ENCODE data around the gene NUAK1.

Gene NUAK1

GRCh38 chr12:106051853-106052531, 86.8 kb downstream of the NUAK1 start:
- FAIRE-seq, result no peak

- FAIRE-seq, result no peak
Measured at GRCh38 chr12:106049546-106049945, 89.2 kb downstream of the NUAK1 start.

- no peak for FAIRE-seq
Measured at GRCh38 chr12:106049105-106049504, 89.6 kb downstream of the NUAK1 start.

GRCh38 chr12:106048676-106049075, 90.1 kb downstream of the NUAK1 start:
- FAIRE-seq, result no peak

GRCh38 chr12:106048016-106048415, 90.7 kb downstream of the NUAK1 start:
- FAIRE-seq, result no peak

GRCh38 chr12:106046947-106047346, 91.8 kb downstream of the NUAK1 start:
- no peak for FAIRE-seq

- no peak for FAIRE-seq
Measured at GRCh38 chr12:106046301-106046846, 92.4 kb downstream of the NUAK1 start.

GRCh38 chr12:106045251-106045674, 93.5 kb downstream of the NUAK1 start:
- no peak for FAIRE-seq

GRCh38 chr12:106044773-106045172, 94.0 kb downstream of the NUAK1 start:
- no peak for FAIRE-seq

GRCh38 chr12:106042037-106042436, 96.7 kb downstream of the NUAK1 start:
- FAIRE-seq, result no peak

GRCh38 chr12:106040521-106040920, 98.2 kb downstream of the NUAK1 start:
- no peak for FAIRE-seq

- no peak for FAIRE-seq
Measured at GRCh38 chr12:106039646-106040404, 98.9 kb downstream of the NUAK1 start.

GRCh38 chr12:106039242-106039641, 99.5 kb downstream of the NUAK1 start:
- FAIRE-seq, result no peak

GRCh38 chr12:106037524-106038298, 101.0 kb downstream of the NUAK1 start:
- no peak for FAIRE-seq

GRCh38 chr12:106035421-106035820, 103.3 kb downstream of the NUAK1 start:
- no peak for FAIRE-seq

- no peak for FAIRE-seq
Measured at GRCh38 chr12:106034316-106034715, 104.4 kb downstream of the NUAK1 start.

- no peak for FAIRE-seq
Measured at GRCh38 chr12:106033161-106033675, 105.5 kb downstream of the NUAK1 start.

- FAIRE-seq, result no peak
Measured at GRCh38 chr12:106032623-106032925, 106.2 kb downstream of the NUAK1 start.

GRCh38 chr12:106031761-106032622, 106.8 kb downstream of the NUAK1 start:
- no peak for FAIRE-seq

GRCh38 chr12:106030210-106031071, 108.3 kb downstream of the NUAK1 start:
- no peak for FAIRE-seq

- no peak for FAIRE-seq
Measured at GRCh38 chr12:106029532-106029931, 109.2 kb downstream of the NUAK1 start.
